Activated T-cell treated with anti-CD3 and anti-CD28 coated beads, Interleukin-2, amount 50 U/mL, for 24 hours (primary cell): ENCODE data around the gene PCDHA10.
"Not testable (repeated sequence)": the region's sequence is repeated elsewhere in the genome, so short reads cannot be mapped to it uniquely, and the experiment has no call there.

ENCODE experiments used
- DNase-seq: peaks from one replicate; pipeline ENCODE4 v3.0.0-alpha.2; 2020
- H3K27ac Mint-ChIP-seq: 2 replicates; pipeline ENCODE4 v1.8.0; 2020; ENCODE audit warnings: mild to moderate bottlenecking, mixed read lengths
- H3K27me3 Mint-ChIP-seq: 2 replicates; pipeline ENCODE4 v1.8.0; 2020; ENCODE audit warnings: mixed read lengths
- H3K36me3 Mint-ChIP-seq: 2 replicates; pipeline ENCODE4 v1.8.0; 2020; ENCODE audit warnings: low read depth, mixed read lengths
- H3K4me1 Mint-ChIP-seq: 2 replicates; pipeline ENCODE4 v1.8.0; 2020; ENCODE audit warnings: low read depth, mixed read lengths
- H3K4me3 Mint-ChIP-seq: 2 replicates; pipeline ENCODE4 v1.8.0; 2020; ENCODE audit warnings: mild to moderate bottlenecking, moderate library complexity, mixed read lengths
- H3K9me3 Mint-ChIP-seq: 2 replicates; pipeline ENCODE4 v1.8.0; 2020; ENCODE audit warnings: mixed read lengths

The PCDHA10 gene

GRCh38 chr5:140833993-140834392 lies 21.7 kb upstream of the PCDHA10 start, which contains the start of gene PCDHA7:
PCDHA7 (plus strand) TSS chr5:140834269; CDS start chr5:140834384, 115 bp downstream.
- Mint-ChIP-seq H3K4me3 (no peak within 1 kb of the TSS), H3K36me3 (peaks cover 5% of the 10 kb centered on the region), H3K27ac (peak within 1 kb of the TSS; percentile 23), H3K4me1 (peaks cover 5% of the 10 kb centered on the region), H3K9me3 (peaks cover 21% of the 10 kb centered on the region), H3K27me3 (peaks cover 61% of the 10 kb centered on the region)
- no peak for DNase-seq

- H3K9me3 Mint-ChIP-seq = peaks cover 24% of the 10 kb centered on the region
- H3K4me3 Mint-ChIP-seq, H3K36me3 Mint-ChIP-seq, H3K4me1 Mint-ChIP-seq, DNase-seq: not testable (repeated sequence)
- H3K27me3 Mint-ChIP-seq = peaks cover 60% of the 10 kb centered on the region
- peak overlapping the region; percentile 23 for H3K27ac Mint-ChIP-seq
These were observed 21.2 kb upstream of the PCDHA10 start for GRCh38 chr5:140834439-140835008.

GRCh38 chr5:140835622-140836510 lies 19.8 kb upstream of the PCDHA10 start:
- peaks cover 27% of the 10 kb centered on the region for H3K9me3 Mint-ChIP-seq
- peaks cover 65% of the 10 kb centered on the region for H3K27me3 Mint-ChIP-seq
- no peak overlapping the region for H3K4me3 Mint-ChIP-seq
- H3K4me1 Mint-ChIP-seq = peaks cover 5% of the 10 kb centered on the region
- no peak for DNase-seq
- H3K36me3 Mint-ChIP-seq = peaks cover 3% of the 10 kb centered on the region
- no peak overlapping the region for H3K27ac Mint-ChIP-seq

GRCh38 chr5:140840978-140841962 lies 14.4 kb upstream of the PCDHA10 start, which contains the start of gene PCDHA8:
PCDHA8 (plus strand) TSS chr5:140841187; CDS start chr5:140841322, 135 bp downstream.
- no peak for DNase-seq
- peaks cover 36% of the 10 kb centered on the region for H3K27me3 Mint-ChIP-seq
- H3K36me3 Mint-ChIP-seq = peaks cover 5% of the 10 kb centered on the region
- no peaks in the 10 kb centered on the region for H3K4me1 Mint-ChIP-seq
- H3K27ac Mint-ChIP-seq = no peak within 1 kb of the TSS
- H3K9me3 Mint-ChIP-seq = peaks cover 17% of the 10 kb centered on the region
- H3K4me3 Mint-ChIP-seq = no peak within 1 kb of the TSS

GRCh38 chr5:140842798-140843733 lies 12.6 kb upstream of the PCDHA10 start:
- Mint-ChIP-seq H3K4me1 (no peaks in the 10 kb centered on the region), H3K9me3 (peaks cover 23% of the 10 kb centered on the region), H3K4me3 (no peak overlapping the region), H3K27ac (no peak overlapping the region), H3K36me3 (peaks cover 5% of the 10 kb centered on the region), H3K27me3 (peaks cover 40% of the 10 kb centered on the region)
- no peak for DNase-seq

- H3K4me3 Mint-ChIP-seq, H3K27ac Mint-ChIP-seq, DNase-seq, H3K4me1 Mint-ChIP-seq, H3K9me3 Mint-ChIP-seq, H3K36me3 Mint-ChIP-seq: not testable (repeated sequence)
- H3K27me3 Mint-ChIP-seq = peaks cover 14% of the 10 kb centered on the region
These were observed 7.3 kb upstream of the PCDHA10 start, which contains the start of gene PCDHA9 for GRCh38 chr5:140848139-140849102. PCDHA9 (plus strand) TSS chr5:140848382; CDS start chr5:140848496, 114 bp downstream.

- not testable (repeated sequence) for H3K36me3 Mint-ChIP-seq, H3K27ac Mint-ChIP-seq, H3K9me3 Mint-ChIP-seq, DNase-seq, H3K4me3 Mint-ChIP-seq, H3K4me1 Mint-ChIP-seq
- H3K27me3 Mint-ChIP-seq = peaks cover 18% of the 10 kb centered on the region
These were observed 5.7 kb upstream of the PCDHA10 start for GRCh38 chr5:140849831-140850634.

GRCh38 chr5:140857177-140857986 lies 1.7 kb downstream of the PCDHA10 start:
- DNase-seq = no peak

GRCh38 chr5:140857987-140858240 lies 2.2 kb downstream of the PCDHA10 start:
- no peak overlapping the region for H3K4me3 Mint-ChIP-seq
- H3K9me3 Mint-ChIP-seq = peaks cover 18% of the 10 kb centered on the region
- H3K36me3 Mint-ChIP-seq = no peaks in the 10 kb centered on the region
- peaks cover 47% of the 10 kb centered on the region for H3K27me3 Mint-ChIP-seq
- no peaks in the 10 kb centered on the region for H3K4me1 Mint-ChIP-seq
- no peak overlapping the region for H3K27ac Mint-ChIP-seq
- no peak for DNase-seq

More at GRCh38 chr5:140857177-140857986, 1.7 kb downstream of the PCDHA10 start:
- peaks cover 16% of the 10 kb centered on the region for H3K9me3 Mint-ChIP-seq
- H3K4me1 Mint-ChIP-seq = no peaks in the 10 kb centered on the region
- no peaks in the 10 kb centered on the region for H3K36me3 Mint-ChIP-seq
- peaks cover 43% of the 10 kb centered on the region for H3K27me3 Mint-ChIP-seq
- no peak overlapping the region for H3K27ac Mint-ChIP-seq
- H3K4me3 Mint-ChIP-seq = no peak overlapping the region

GRCh38 chr5:140862441-140863295 lies 7.0 kb downstream of the PCDHA10 start:
- Mint-ChIP-seq H3K4me1 (no peaks in the 10 kb centered on the region), H3K27me3 (peaks cover 39% of the 10 kb centered on the region), H3K36me3 (no peaks in the 10 kb centered on the region), H3K4me3 (no peak overlapping the region), H3K27ac (no peak overlapping the region), H3K9me3 (peaks cover 19% of the 10 kb centered on the region)
- no peak for DNase-seq
